ENCODE measurements around the gene HOXC9. TPM values are rescaled to one million over a fixed set of nuclear protein-coding genes. Genes with fewer than 3 reads are reported as not detected.

The HOXC9 gene
- total RNA-seq, 1 experiment from 2014 or later: 9.6 TPM

DNA sequence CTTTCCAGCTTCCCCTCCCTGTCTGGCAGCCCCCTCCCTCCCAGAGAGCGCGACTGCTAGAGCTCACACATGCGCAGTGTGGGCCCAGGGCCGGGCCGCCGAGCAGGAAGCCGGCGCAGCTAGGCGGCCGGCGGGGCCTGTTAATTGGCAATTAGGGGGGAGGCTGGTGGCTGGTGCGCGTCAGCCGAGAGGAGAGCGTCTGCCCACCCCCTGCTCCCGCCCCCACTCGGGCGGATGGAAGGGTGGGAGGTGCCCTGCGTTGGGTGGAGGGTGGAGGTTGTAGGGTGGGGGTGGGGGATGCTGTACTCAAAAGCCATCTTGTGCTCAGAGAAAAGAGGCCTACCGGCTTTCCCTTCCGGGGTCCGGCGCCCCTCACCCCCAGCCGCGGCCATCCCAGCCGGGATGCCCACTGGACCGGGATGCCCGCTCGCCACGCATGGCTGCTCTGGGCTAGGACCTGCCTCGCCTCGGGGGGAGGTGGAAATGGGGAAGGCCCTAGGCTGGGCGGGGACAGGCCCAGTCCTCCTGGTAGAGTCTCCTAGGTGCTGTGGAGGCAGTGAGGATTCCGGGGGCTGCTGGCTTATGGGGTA, 18.0 kb downstream of the HOXC9 start:
- Histone ChIP-seq H3K36me3 (peaks cover 3% of the 10 kb centered on the region), H3K4me3 (peak overlapping the region; percentile 56), H3K4me1 (replicated peaks) (peaks cover 55% of the 10 kb centered on the region), H3K27me3 (replicated peaks) (no peaks in the 10 kb centered on the region), H3K9me3 (replicated peaks) (no peaks in the 10 kb centered on the region), H3K27ac (peak overlapping the region; percentile 93)
- peak; percentile 93 to 96 for DNase-seq (ENCODE audit: low read depth in 1 of 2, low spot score in 2 of 2)

DNA sequence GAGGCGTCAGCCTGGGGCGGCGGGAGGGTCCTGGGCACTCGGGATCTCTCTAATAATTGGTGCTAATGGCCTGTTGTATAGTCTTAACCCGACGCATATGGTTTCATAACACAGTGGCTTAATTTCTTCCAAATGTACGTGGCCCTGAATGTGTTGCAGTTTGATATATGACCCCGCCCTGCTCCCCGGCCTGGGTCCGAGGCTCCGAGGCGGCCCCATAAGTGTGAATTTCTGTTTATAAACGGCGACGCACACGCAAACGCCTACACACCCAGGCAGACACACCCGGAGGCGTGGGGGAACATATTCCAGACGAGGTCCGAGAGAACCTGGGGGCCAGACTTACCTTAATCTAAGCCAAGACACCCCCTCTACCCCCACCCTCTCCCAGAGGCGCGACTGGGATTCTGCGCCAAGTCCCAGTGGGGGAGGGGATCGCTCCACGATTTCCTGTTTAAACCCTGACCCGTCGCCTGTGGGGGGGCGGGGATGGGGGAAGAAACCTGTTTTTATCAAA, 18.6 kb downstream of the HOXC9 start:
- no peaks in the 10 kb centered on the region for H3K9me3 ChIP-seq (replicated peaks)
- H3K36me3 ChIP-seq: peaks cover 3% of the 10 kb centered on the region
- peak; percentile 79 to 81 for DNase-seq (ENCODE audit: low read depth in 1 of 2, low spot score in 2 of 2)
- H3K4me1 ChIP-seq (replicated peaks): peaks cover 55% of the 10 kb centered on the region
- H3K27me3 ChIP-seq (replicated peaks): no peaks in the 10 kb centered on the region
- peak overlapping the region; percentile 93 for H3K27ac ChIP-seq
- peak overlapping the region; percentile 56 for H3K4me3 ChIP-seq

DNA sequence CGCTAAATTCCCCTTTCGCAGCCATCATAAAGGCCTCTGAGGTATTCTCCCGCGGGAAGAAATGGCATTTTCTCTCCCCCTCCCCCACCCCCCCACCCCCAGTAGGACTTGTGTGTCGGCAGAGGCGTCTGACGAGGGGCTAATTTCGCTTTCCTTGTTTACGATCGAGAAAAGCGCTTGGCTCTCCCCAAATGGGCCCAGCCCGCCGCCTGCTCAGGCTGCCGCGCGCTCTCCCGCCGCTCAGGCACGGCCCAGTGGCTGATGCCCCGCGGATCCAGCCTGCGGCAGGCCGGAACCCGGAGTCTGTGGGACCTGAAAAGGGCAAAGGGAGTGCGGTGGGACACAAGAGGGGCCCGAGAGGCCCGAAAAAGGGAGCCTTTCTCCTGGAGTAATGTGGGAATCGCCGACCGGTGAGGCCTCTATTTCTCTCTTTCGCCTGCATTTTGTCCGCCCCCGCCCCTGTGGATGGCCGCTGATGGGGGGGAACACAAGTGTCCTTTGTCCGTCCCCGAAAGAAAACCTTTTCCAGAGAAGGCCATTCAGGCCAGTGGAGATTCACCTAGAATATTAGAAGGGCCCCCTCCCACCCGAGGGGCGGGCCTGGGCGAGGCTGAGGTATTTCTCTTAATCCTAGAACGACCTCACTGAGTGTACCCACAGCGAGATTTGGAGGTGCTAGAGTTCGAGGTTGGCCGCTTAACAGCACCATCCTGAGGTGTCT, 19.3 kb downstream of the HOXC9 start:
- peak overlapping the region; percentile 56 for H3K4me3 ChIP-seq

DNA sequence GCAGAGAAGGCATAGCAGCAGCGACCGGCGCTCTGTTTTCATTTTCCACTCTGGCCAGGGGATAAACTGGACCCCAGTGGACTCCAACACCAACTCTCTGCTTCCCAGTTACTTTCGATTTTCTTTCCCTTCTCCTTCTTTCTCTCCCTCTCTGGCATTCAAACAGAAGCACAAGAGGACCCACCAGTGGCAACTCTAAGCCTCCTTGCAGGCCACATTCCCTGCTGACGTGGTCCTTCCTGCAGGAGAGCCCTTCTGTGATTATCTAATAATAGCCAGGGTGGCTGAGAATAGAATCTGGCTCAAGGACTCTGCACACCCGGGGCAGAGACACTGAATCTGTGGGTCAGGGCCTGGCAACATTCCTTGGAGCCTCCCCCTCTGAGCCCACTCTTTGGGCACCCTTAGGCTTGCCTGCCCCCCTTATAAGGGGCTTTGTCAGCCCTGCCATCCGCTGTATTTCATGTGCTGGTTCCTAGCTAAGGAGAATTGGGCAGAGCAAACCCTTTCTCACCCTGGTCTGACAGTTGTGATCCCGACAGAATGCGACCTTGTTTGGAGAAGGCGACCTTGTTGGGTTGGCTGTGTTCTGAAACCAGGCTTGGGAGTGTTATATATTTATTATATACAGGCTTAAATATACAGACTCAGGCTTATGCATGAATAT, 20.1 kb downstream of the HOXC9 start:
- peak overlapping the region; percentile 56 for H3K4me3 ChIP-seq

More for the DNA sequence above, 19.3 kb downstream of the HOXC9 start:
- Histone ChIP-seq H3K4me1 (replicated peaks) (peaks cover 56% of the 10 kb centered on the region), H3K9me3 (replicated peaks) (no peaks in the 10 kb centered on the region), H3K27me3 (replicated peaks) (no peaks in the 10 kb centered on the region), H3K27ac (peak overlapping the region; percentile 93), H3K36me3 (peaks cover 3% of the 10 kb centered on the region)
- peak in 1 of 2 experiments; percentile 55 for DNase-seq (ENCODE audit: low read depth in 1 of 2, low spot score in 2 of 2)

DNA sequence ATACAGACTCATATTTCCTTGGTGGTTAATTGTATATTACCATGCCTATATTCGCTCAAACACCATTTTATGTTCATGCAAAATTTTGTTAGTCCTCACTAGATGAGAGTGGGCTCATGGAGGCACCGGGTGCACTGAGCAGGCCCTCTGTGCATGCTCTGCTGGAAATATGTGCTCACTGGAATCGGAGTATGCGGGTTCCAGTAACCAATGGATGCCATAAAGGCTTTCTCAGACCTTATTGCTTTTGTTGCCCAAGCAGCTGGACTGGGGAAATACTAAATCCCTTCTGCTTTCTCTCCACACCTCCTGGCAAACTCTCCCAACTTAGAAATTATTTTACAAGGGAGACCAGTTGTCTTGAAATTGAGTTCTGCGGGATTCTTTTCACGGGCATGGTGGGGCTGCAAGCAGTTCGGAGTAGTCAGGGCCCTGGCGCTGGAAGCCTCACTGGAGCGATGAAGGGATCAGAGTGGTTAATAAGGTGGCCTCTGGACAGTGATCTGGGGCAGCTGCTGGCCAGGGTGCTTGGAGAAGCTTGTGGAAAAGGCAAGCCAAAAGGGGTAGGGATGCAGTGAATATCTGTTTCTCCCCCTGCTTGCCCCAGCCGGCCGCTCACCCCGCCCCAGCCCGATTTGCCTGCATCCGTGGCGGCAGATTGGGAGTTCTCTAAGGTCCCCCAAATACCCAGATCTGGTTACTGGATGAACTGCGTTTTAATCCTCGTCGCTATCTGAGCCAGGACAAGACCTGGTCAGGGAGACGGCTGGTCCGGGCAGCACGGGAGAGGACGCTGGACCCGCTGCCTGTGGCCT, 20.8 kb downstream of the HOXC9 start:
- DNase-seq (ENCODE audit: low read depth in 1 of 2, low spot score in 2 of 2): peak in 1 of 2 experiments; percentile 34
- H3K27me3 ChIP-seq (replicated peaks): no peaks in the 10 kb centered on the region
- H3K4me3 ChIP-seq: peak overlapping the region; percentile 56
- H3K9me3 ChIP-seq (replicated peaks): no peaks in the 10 kb centered on the region
- H3K36me3 ChIP-seq: peaks cover 6% of the 10 kb centered on the region
- peaks cover 57% of the 10 kb centered on the region for H3K4me1 ChIP-seq (replicated peaks)
- H3K27ac ChIP-seq: peak overlapping the region; percentile 29; the same call in 1 of the 2 replicates

More for the DNA sequence above, 20.1 kb downstream of the HOXC9 start:
- H3K27ac ChIP-seq: peak overlapping the region; percentile 93
- H3K9me3 ChIP-seq (replicated peaks): no peaks in the 10 kb centered on the region
- DNase-seq (ENCODE audit: low read depth in 1 of 2, low spot score in 2 of 2): peak; percentile 73 to 75
- H3K36me3 ChIP-seq: peaks cover 6% of the 10 kb centered on the region
- peaks cover 58% of the 10 kb centered on the region for H3K4me1 ChIP-seq (replicated peaks)
- H3K27me3 ChIP-seq (replicated peaks): no peaks in the 10 kb centered on the region

DNA sequence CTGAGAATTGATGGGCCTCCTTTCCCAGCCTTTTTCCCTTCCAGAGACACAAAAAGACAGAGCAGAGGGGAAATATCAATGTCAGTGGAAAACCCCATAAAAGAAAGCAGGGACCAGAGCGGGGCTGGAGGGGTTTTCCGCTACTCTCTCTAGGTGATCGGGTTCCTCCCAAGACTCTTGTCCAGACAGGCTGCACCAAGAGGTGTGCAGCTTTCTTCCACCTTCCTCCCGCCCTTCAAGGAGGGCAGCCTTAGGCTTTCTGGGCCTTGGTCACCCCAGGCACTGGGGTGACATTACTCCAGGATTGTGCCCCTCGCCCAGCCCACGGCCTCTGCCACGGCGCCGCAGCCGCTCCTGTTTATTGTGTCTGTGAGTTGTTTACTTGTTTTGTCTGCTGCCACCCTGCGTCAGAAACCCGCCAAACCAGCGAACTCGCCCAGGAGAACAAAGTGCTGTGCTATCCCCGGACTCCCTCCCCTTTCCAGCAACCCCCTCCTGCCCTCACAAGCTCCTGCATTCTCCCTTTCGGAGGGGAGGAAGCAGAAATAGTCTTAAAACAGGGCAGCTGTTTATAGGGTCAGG, 21.6 kb downstream of the HOXC9 start:
- Histone ChIP-seq H3K9me3 (replicated peaks) (no peaks in the 10 kb centered on the region), H3K27me3 (replicated peaks) (no peaks in the 10 kb centered on the region), H3K27ac (peak overlapping the region; percentile 29; the same call in 1 of the 2 replicates), H3K4me3 (peak overlapping the region; percentile 14), H3K4me1 (replicated peaks) (peaks cover 53% of the 10 kb centered on the region), H3K36me3 (peaks cover 7% of the 10 kb centered on the region)
- DNase-seq (ENCODE audit: low read depth in 1 of 2, low spot score in 2 of 2): peak in 1 of 2 experiments; percentile 68

DNA sequence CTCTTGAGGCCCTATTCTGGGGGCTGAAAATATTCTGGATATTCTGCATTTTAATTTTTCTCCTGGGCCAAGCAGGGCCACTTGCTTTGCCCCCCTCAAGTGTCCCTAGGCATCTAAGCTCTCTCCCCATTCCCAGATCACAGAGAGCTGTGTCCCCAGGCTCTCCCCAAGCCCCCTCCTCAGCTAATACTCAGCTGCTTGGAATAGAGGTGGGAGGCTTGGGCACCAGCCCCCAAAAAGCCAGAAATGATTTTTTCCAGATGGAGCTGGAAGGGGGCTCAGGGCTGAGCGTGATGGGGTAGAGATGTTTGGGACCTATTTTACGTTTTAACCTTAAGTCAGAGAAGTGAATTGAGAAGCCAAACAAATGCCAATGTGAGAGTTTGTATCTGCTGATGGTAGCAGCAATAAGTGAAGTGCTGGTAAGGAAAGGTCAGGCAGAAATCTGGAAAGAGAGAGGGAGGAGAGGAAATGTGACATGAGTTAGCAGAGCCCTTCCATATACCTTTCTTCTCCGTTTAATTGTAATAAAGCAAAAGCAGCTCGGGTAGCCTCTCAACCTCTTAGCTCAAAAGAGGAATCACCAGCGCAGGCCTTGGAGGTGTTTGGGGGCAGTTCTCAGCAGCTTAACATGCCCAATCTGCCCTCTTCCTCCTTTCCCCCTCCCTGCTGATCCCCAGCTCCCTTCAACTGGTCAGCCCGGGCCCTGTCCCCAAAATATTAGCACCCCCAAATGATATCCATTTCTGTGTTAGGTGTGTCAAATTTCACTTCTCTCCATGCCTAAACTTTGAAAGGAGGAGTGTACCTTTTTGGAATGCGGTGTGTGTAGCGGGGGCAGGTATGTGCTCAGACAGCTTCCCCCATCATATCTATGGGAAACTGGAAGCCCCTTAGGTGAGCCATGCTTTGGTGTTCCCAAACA, 23.3 kb downstream of the HOXC9 start:
- no peak for DNase-seq (ENCODE audit: low read depth in 1 of 2, low spot score in 2 of 2)
- Histone ChIP-seq H3K27me3 (replicated peaks) (no peaks in the 10 kb centered on the region), H3K4me3 (no peak overlapping the region), H3K4me1 (replicated peaks) (peaks cover 51% of the 10 kb centered on the region), H3K27ac (no peak overlapping the region), H3K9me3 (replicated peaks) (no peaks in the 10 kb centered on the region), H3K36me3 (peaks cover 11% of the 10 kb centered on the region)

DNA sequence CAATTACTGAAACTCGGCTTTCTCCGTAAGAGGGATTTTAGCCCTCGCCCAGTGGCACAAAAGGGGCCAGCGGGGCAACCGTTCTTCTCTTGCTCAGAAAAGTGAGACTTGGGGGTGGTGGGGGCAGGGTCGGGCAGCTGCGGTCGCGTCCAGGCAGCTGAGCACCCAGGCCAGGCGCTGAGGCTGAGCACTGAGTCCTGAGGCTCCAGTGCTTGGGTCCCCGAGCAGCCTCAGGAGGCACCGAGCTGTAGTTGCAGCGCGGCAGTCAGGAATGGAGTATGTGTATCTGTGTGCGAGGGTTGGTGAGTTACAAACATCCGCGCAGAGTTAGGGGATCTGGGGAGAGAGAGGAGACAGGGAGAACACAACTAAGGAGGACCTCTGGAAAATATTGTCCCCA, 24.2 kb downstream of the HOXC9 start:
- Histone ChIP-seq H3K9me3 (replicated peaks) (no peaks in the 10 kb centered on the region), H3K27ac (no peak overlapping the region), H3K36me3 (peaks cover 17% of the 10 kb centered on the region), H3K4me3 (no peak overlapping the region), H3K27me3 (replicated peaks) (no peaks in the 10 kb centered on the region), H3K4me1 (replicated peaks) (peaks cover 48% of the 10 kb centered on the region)
- DNase-seq (ENCODE audit: low read depth in 1 of 2, low spot score in 2 of 2): no peak

DNA sequence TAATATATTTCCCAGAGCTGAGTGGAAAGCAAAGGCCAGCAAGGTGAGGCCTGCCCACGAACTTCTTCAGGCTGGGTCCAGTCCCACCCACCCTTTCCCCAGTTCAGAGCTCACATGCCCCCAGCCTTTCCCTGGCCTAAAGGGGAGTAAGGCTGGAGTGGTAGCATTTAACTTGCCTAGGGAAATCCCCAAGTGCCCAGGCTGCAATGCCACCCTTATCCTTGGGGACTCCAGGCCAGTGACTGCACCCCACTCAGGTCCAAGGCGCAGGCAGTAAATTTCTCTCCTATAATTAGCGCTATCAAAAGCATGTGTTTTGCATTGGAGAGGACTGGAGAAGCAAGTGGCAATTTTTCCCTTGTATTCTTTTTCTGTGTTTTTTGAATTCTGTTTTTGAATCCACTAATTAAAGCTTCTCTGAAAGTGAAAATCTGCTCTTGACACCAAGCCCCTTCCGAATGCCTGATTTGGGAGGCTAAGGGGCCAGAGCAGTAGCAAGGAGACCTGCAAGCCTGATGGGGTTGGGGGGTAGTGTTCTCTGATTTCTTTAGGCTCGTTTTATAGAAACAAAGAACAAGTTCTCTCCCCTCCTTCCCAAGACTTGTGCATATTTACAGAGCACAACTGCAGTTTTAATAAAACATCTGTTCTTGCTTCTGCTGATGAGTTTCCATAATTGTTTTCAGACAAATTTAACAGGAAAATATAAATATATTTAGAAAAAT, 24.8 kb downstream of the HOXC9 start:
- Histone ChIP-seq H3K27me3 (replicated peaks) (no peaks in the 10 kb centered on the region), H3K27ac (no peak overlapping the region), H3K4me3 (no peak overlapping the region), H3K4me1 (replicated peaks) (peaks cover 48% of the 10 kb centered on the region), H3K36me3 (peaks cover 21% of the 10 kb centered on the region), H3K9me3 (replicated peaks) (no peaks in the 10 kb centered on the region)
- DNase-seq (ENCODE audit: low read depth in 1 of 2, low spot score in 2 of 2): no peak

DNA sequence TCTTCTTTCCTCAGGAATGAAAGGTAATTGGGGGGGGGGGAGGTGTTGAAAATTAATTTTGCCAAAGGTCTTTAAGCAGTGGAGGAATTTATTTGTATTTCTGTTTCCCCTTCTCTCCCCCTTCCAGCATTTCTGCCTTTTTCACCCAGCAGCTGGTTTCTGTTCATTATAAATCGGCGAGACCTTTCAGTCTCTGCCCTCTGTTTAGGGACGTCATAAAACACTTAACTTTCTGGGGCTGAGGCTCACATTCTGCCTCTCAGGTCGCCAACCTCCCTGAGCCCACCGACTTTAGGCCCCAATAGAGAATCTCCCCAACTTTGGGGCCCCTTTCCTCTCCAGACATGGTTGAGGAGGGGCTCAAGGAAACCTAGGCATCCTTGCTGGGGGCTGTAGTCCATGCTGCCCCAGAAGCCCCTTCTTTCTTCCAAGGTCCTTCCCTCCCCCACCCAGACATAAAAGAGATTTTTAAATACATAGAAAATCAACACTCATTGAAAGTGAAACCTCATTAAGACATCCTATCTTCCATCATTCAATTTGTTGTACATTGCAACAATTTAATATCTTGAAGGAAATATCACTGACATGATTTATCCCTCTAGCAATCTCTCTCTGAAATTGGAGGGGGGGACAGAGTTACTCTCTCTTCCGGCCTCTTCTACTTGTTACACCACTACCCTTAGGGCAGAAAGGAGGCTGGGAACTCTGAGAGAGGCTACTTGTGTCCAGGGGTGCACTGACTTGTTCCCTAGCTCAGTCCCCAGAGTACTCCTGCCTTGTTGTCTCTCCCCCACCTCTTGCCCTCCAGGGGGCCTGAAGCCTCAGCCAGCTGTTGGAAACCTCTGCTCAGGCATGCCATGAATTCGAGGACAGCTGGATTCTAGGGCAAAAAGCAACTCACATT, 25.8 kb downstream of the HOXC9 start:
- H3K4me1 ChIP-seq (replicated peaks): peaks cover 39% of the 10 kb centered on the region
- H3K27ac ChIP-seq: no peak overlapping the region
- DNase-seq (ENCODE audit: low read depth in 1 of 2, low spot score in 2 of 2): no peak
- H3K4me3 ChIP-seq: no peak overlapping the region
- peaks cover 31% of the 10 kb centered on the region for H3K36me3 ChIP-seq
- no peaks in the 10 kb centered on the region for H3K27me3 ChIP-seq (replicated peaks)
- H3K9me3 ChIP-seq (replicated peaks): no peaks in the 10 kb centered on the region

All from SJSA1 (cell line).